ENCODE results near the gene HELLS. TPM values are rescaled to one million over a fixed set of nuclear protein-coding genes. Genes with fewer than 3 reads are reported as not detected.
"Not testable (repeated sequence)": the region's sequence is repeated elsewhere in the genome, so short reads cannot be mapped to it uniquely, and the experiment has no call there.

The HELLS gene
- total RNA-seq, 2 donors from 2014 or later = 17.9 to 81.1 TPM

- no peak for TF ChIP-seq CTCF (IDR thresholded peaks at IDR 0.05)
- intact Hi-C loops (cut with DNase I) = no loop called here
- no peaks in the 10 kb centered on the region for H3K9me3 ChIP-seq
- H3K27ac ChIP-seq = no peak overlapping the region
- H3K4me3 ChIP-seq = no peak overlapping the region
- DNase-seq = no peak
- no peaks in the 10 kb centered on the region for H3K4me1 ChIP-seq
- H3K27me3 ChIP-seq = no peaks in the 10 kb centered on the region
- H3K9ac ChIP-seq (ENCODE audit: low read depth in 2 of 2, low read length in 2 of 2) = no peak overlapping the region
- no peaks in the 10 kb centered on the region for H3K36me3 ChIP-seq
These were observed 81.9 kb downstream of the HELLS start for GRCh38 chr10:94627511-94627910.

- TF ChIP-seq CTCF (IDR thresholded peaks at IDR 0.05) = peak; percentile 51
- DNase-seq = no peak
- Histone ChIP-seq H3K9me3 (no peaks in the 10 kb centered on the region), H3K27me3 (no peaks in the 10 kb centered on the region), H3K9ac (ENCODE audit: low read depth in 2 of 2, low read length in 2 of 2) (no peak overlapping the region), H3K4me3 (no peak overlapping the region), H3K27ac (no peak overlapping the region), H3K36me3 (no peaks in the 10 kb centered on the region), H3K4me1 (no peaks in the 10 kb centered on the region)
- intact Hi-C loops (cut with DNase I) = no loop called here
These were observed 84.6 kb downstream of the HELLS start for GRCh38 chr10:94630017-94630688.

- H3K4me3 ChIP-seq = no peak overlapping the region
- H3K27me3 ChIP-seq = no peaks in the 10 kb centered on the region
- H3K9me3 ChIP-seq = no peaks in the 10 kb centered on the region
- intact Hi-C loops (cut with DNase I) = no loop called here
- H3K36me3 ChIP-seq = no peaks in the 10 kb centered on the region
- H3K9ac ChIP-seq (ENCODE audit: low read depth in 2 of 2, low read length in 2 of 2) = no peak overlapping the region
- no peak for DNase-seq
- no peak overlapping the region for H3K27ac ChIP-seq
- TF ChIP-seq CTCF (IDR thresholded peaks at IDR 0.05) = no peak
- no peaks in the 10 kb centered on the region for H3K4me1 ChIP-seq
These were observed 85.7 kb downstream of the HELLS start for GRCh38 chr10:94631077-94631875.

GRCh38 chr10:94632954-94633353 is 87.4 kb downstream of the HELLS start:
- Histone ChIP-seq H3K9me3 (no peaks in the 10 kb centered on the region), H3K4me1 (no peaks in the 10 kb centered on the region), H3K27me3 (no peaks in the 10 kb centered on the region), H3K9ac (ENCODE audit: low read depth in 2 of 2, low read length in 2 of 2) (no peak overlapping the region), H3K27ac (no peak overlapping the region), H3K4me3 (no peak overlapping the region), H3K36me3 (no peaks in the 10 kb centered on the region)
- intact Hi-C loops (cut with DNase I) = no loop called here
- TF ChIP-seq CTCF (IDR thresholded peaks at IDR 0.05) = no peak
- no peak for DNase-seq

GRCh38 chr10:94638097-94638496 is 92.5 kb downstream of the HELLS start:
- H3K36me3 ChIP-seq; H3K27me3 ChIP-seq; H3K9me3 ChIP-seq; H3K4me1 ChIP-seq; H3K9ac ChIP-seq (ENCODE audit: low read depth in 2 of 2, low read length in 2 of 2); H3K4me3 ChIP-seq; intact Hi-C loops (cut with DNase I); DNase-seq; H3K27ac ChIP-seq: not testable (repeated sequence)

GRCh38 chr10:94639902-94640301 is 94.3 kb downstream of the HELLS start:
- H3K36me3 ChIP-seq = no peaks in the 10 kb centered on the region
- no peaks in the 10 kb centered on the region for H3K4me1 ChIP-seq
- H3K9ac ChIP-seq (ENCODE audit: low read depth in 2 of 2, low read length in 2 of 2) = no peak overlapping the region
- DNase-seq = no peak
- H3K4me3 ChIP-seq = no peak overlapping the region
- no peaks in the 10 kb centered on the region for H3K27me3 ChIP-seq
- H3K9me3 ChIP-seq = no peaks in the 10 kb centered on the region
- H3K27ac ChIP-seq = no peak overlapping the region
- intact Hi-C loops (cut with DNase I) = no loop called here
- TF ChIP-seq CTCF (IDR thresholded peaks at IDR 0.05) = no peak
